ENCODE measurements around the gene WIPI1.

WIPI1 gene

GRCh38 chr17:68425979-68426378 lies 31.3 kb downstream of the WIPI1 start:
- Histone ChIP-seq H3K27me3 (ENCODE audit: low read depth, low read length) (no peaks in the 10 kb centered on the region), H3K9ac (ENCODE audit: low read length) (no peak overlapping the region), H3K4me2 (ENCODE audit: low read length) (no peak overlapping the region), H2AFZ (ENCODE audit: low read depth, low read length) (no peak overlapping the region), H3K27ac (ENCODE audit: low read length) (no peak overlapping the region), H3K79me2 (ENCODE audit: low read length) (no peaks in the 10 kb centered on the region), H4K20me1 (ENCODE audit: insufficient read depth, low read length) (no peaks in the 10 kb centered on the region), H3K9me3 (ENCODE audit: insufficient read depth, low read length) (no peaks in the 10 kb centered on the region), H3K4me3 (ENCODE audit: low read length) (no peak overlapping the region), H3K4me1 (ENCODE audit: low read length) (no peaks in the 10 kb centered on the region), H3K36me3 (replicated peaks; ENCODE audit: low read depth, low read length) (no peaks in the 10 kb centered on the region)
- no peak for TF ChIP-seq EZH2phosphoT487 (IDR thresholded peaks at IDR 0.05; ENCODE audit: low read depth)
- TF ChIP-seq CTCF (IDR thresholded peaks at IDR 0.05; ENCODE audit: low read depth, low read length), result no peak

- no peak overlapping the region for H3K9ac ChIP-seq (ENCODE audit: low read length)
- no peaks in the 10 kb centered on the region for H3K79me2 ChIP-seq (ENCODE audit: low read length)
- no peak for TF ChIP-seq EZH2phosphoT487 (IDR thresholded peaks at IDR 0.05; ENCODE audit: low read depth)
- no peak for TF ChIP-seq CTCF (IDR thresholded peaks at IDR 0.05; ENCODE audit: low read depth, low read length)
- H3K4me3 ChIP-seq (ENCODE audit: low read length), result no peak overlapping the region
- H3K27ac ChIP-seq (ENCODE audit: low read length), result no peak overlapping the region
- H4K20me1 ChIP-seq (ENCODE audit: insufficient read depth, low read length), result no peaks in the 10 kb centered on the region
- no peaks in the 10 kb centered on the region for H3K4me1 ChIP-seq (ENCODE audit: low read length)
- H3K4me2 ChIP-seq (ENCODE audit: low read length), result no peak overlapping the region
- no peak overlapping the region for H2AFZ ChIP-seq (ENCODE audit: low read depth, low read length)
- no peaks in the 10 kb centered on the region for H3K9me3 ChIP-seq (ENCODE audit: insufficient read depth, low read length)
- no peaks in the 10 kb centered on the region for H3K36me3 ChIP-seq (replicated peaks; ENCODE audit: low read depth, low read length)
- no peaks in the 10 kb centered on the region for H3K27me3 ChIP-seq (ENCODE audit: low read depth, low read length)
Measured at GRCh38 chr17:68424861-68425260, 32.4 kb downstream of the WIPI1 start.

GRCh38 chr17:68424203-68424602 lies 33.1 kb downstream of the WIPI1 start:
- no peak for TF ChIP-seq EZH2phosphoT487 (IDR thresholded peaks at IDR 0.05; ENCODE audit: low read depth)
- TF ChIP-seq CTCF (IDR thresholded peaks at IDR 0.05; ENCODE audit: low read depth, low read length), result no peak
- Histone ChIP-seq H3K27me3 (ENCODE audit: low read depth, low read length) (no peaks in the 10 kb centered on the region), H3K36me3 (replicated peaks; ENCODE audit: low read depth, low read length) (no peaks in the 10 kb centered on the region)

GRCh38 chr17:68423251-68423650 lies 34.0 kb downstream of the WIPI1 start:
- Histone ChIP-seq H2AFZ (ENCODE audit: low read depth, low read length) (no peak overlapping the region), H3K36me3 (replicated peaks; ENCODE audit: low read depth, low read length) (no peaks in the 10 kb centered on the region), H3K9me3 (ENCODE audit: insufficient read depth, low read length) (no peaks in the 10 kb centered on the region), H3K4me3 (ENCODE audit: low read length) (no peak overlapping the region), H3K9ac (ENCODE audit: low read length) (no peak overlapping the region), H3K4me1 (ENCODE audit: low read length) (no peaks in the 10 kb centered on the region), H3K27me3 (ENCODE audit: low read depth, low read length) (no peaks in the 10 kb centered on the region), H3K79me2 (ENCODE audit: low read length) (no peaks in the 10 kb centered on the region), H3K4me2 (ENCODE audit: low read length) (no peak overlapping the region), H3K27ac (ENCODE audit: low read length) (no peak overlapping the region), H4K20me1 (ENCODE audit: insufficient read depth, low read length) (no peaks in the 10 kb centered on the region)
- TF ChIP-seq EZH2phosphoT487 (IDR thresholded peaks at IDR 0.05; ENCODE audit: low read depth) (no peak), CTCF (IDR thresholded peaks at IDR 0.05; ENCODE audit: low read depth, low read length) (no peak)

More at GRCh38 chr17:68424203-68424602, 33.1 kb downstream of the WIPI1 start:
- Histone ChIP-seq H3K4me2 (ENCODE audit: low read length) (no peak overlapping the region), H3K9ac (ENCODE audit: low read length) (no peak overlapping the region), H2AFZ (ENCODE audit: low read depth, low read length) (no peak overlapping the region), H3K79me2 (ENCODE audit: low read length) (no peaks in the 10 kb centered on the region), H3K9me3 (ENCODE audit: insufficient read depth, low read length) (no peaks in the 10 kb centered on the region), H3K4me1 (ENCODE audit: low read length) (no peaks in the 10 kb centered on the region), H4K20me1 (ENCODE audit: insufficient read depth, low read length) (no peaks in the 10 kb centered on the region), H3K27ac (ENCODE audit: low read length) (no peak overlapping the region), H3K4me3 (ENCODE audit: low read length) (no peak overlapping the region)

Data from OCI-LY3 (cell line).